Kidney epithelial cell (primary cell): ENCODE data around the gene LMF1. TPM values are rescaled to one million over a fixed set of nuclear protein-coding genes. Genes with fewer than 3 reads are reported as not detected.

Experiments used
- DNase-seq: peaks from one replicate; pipeline ENCODE4 v3.0.0-alpha.2; 2010; ENCODE audit warnings: low read depth
- H3K27me3 ChIP-seq: 2 replicates; pipeline ENCODE4 v1.6.0; 2011; ENCODE audit warnings: low read length; ENCODE audit not compliant: control insufficient read depth, insufficient read depth
- H3K36me3 ChIP-seq: 2 replicates; pipeline ENCODE4 v1.5.1; 2011; ENCODE audit warnings: low read length; ENCODE audit not compliant: control insufficient read depth, insufficient read depth
- H3K4me3 ChIP-seq: 2 replicates; pipeline ENCODE4 v1.5.1; 2011; ENCODE audit warnings: low read depth, mild to moderate bottlenecking, control low read depth, low read length
- CTCF ChIP-seq: IDR thresholded peaks from 2 replicates; pipeline ENCODE4 v1.5.1; 2011; ENCODE audit warnings: mild to moderate bottlenecking, moderate library complexity, low read length, control low read depth, inconsistent platforms; ENCODE audit not compliant: insufficient read depth, poor library complexity, severe bottlenecking
- total RNA-seq: library from RNA; depleted of rRNA; stranded (reverse); fragments of >200 nt; gene quantifications from 2 replicates; pipeline ENCODE4 v1.2.3, GENCODE V29; 2015

The LMF1 gene
- total RNA-seq, 1 donor from 2014 or later = 26.3 TPM

- peaks cover 15% of the 10 kb centered on the region for H3K27me3 ChIP-seq
- H3K4me3 ChIP-seq = no peak overlapping the region
- no peak for DNase-seq
- no peak for TF ChIP-seq CTCF
- H3K36me3 ChIP-seq = no peaks in the 10 kb centered on the region
These were observed 135.4 kb downstream of the LMF1 start for GRCh38 chr16:835373-835772.

GRCh38 chr16:833411-833810, 137.4 kb downstream of the LMF1 start:
- no peak for TF ChIP-seq CTCF
- Histone ChIP-seq H3K27me3 (peaks cover 15% of the 10 kb centered on the region), H3K36me3 (no peaks in the 10 kb centered on the region), H3K4me3 (no peak overlapping the region)
- DNase-seq = no peak

GRCh38 chr16:832652-833336, 138.0 kb downstream of the LMF1 start:
- no peak for DNase-seq
- no peak for TF ChIP-seq CTCF
- Histone ChIP-seq H3K27me3 (peaks cover 15% of the 10 kb centered on the region), H3K36me3 (no peaks in the 10 kb centered on the region), H3K4me3 (no peak overlapping the region)

GRCh38 chr16:831571-832413, 139.0 kb downstream of the LMF1 start:
- peaks cover 15% of the 10 kb centered on the region for H3K27me3 ChIP-seq
- H3K36me3 ChIP-seq = no peaks in the 10 kb centered on the region
- DNase-seq = no peak
- TF ChIP-seq CTCF = no peak
- H3K4me3 ChIP-seq = no peak overlapping the region

- Histone ChIP-seq H3K27me3 (peaks cover 18% of the 10 kb centered on the region), H3K4me3 (no peak overlapping the region), H3K36me3 (no peaks in the 10 kb centered on the region)
- TF ChIP-seq CTCF = no peak
- no peak for DNase-seq
These were observed 139.8 kb downstream of the LMF1 start for GRCh38 chr16:830871-831570.
